Type B pancreatic cell (in vitro differentiated cells): Measurements from ENCODE around the gene FARP1. TPM values are rescaled to one million over a fixed set of nuclear protein-coding genes. Genes with fewer than 3 reads are reported as not detected.

ENCODE experiments used
- DNase-seq: peaks from one replicate; pipeline ENCODE4 v3.0.0; 2021; ENCODE audit warnings: mixed read lengths; ENCODE audit not compliant: unreplicated experiment; ENCODE audit errors: extremely low spot score
- H3K27ac Mint-ChIP-seq: 2 replicates; pipeline ENCODE4 v1.8.0; 2021; ENCODE audit warnings: mild to moderate bottlenecking, mixed read lengths
- H3K27me3 Mint-ChIP-seq: 2 replicates; pipeline ENCODE4 v1.8.0; 2021; ENCODE audit warnings: mixed read lengths
- H3K36me3 Mint-ChIP-seq: 2 replicates; pipeline ENCODE4 v1.8.0; 2021; ENCODE audit warnings: mixed read lengths
- H3K4me1 Mint-ChIP-seq: one replicate; pipeline ENCODE4 v1.8.0; 2021; ENCODE audit warnings: mixed read lengths; ENCODE audit not compliant: unreplicated experiment
- H3K4me3 Mint-ChIP-seq: 2 replicates; pipeline ENCODE4 v1.8.0; 2021; ENCODE audit warnings: mild to moderate bottlenecking, mixed read lengths
- H3K9me3 Mint-ChIP-seq: 2 replicates; pipeline ENCODE4 v1.8.0; 2021; ENCODE audit warnings: mixed read lengths
- total RNA-seq: library from RNA; stranded (reverse); gene quantifications from 2 replicates; pipeline ENCODE4 v1.2.1, GENCODE V29; 2021; ENCODE audit warnings: low replicate concordance
- TF ChIP-seq, protein P1 (sequence below): fragments of 200-600 bp; sonication (generic); conservative IDR thresholded peaks from 2 replicates; pipeline ENCODE4 v1.5.0; 2021; ENCODE audit warnings: antibody characterized with exemption, mild to moderate bottlenecking

FARP1 gene
- total RNA-seq, 1 donor from 2014 or later = 195 TPM

DNA sequence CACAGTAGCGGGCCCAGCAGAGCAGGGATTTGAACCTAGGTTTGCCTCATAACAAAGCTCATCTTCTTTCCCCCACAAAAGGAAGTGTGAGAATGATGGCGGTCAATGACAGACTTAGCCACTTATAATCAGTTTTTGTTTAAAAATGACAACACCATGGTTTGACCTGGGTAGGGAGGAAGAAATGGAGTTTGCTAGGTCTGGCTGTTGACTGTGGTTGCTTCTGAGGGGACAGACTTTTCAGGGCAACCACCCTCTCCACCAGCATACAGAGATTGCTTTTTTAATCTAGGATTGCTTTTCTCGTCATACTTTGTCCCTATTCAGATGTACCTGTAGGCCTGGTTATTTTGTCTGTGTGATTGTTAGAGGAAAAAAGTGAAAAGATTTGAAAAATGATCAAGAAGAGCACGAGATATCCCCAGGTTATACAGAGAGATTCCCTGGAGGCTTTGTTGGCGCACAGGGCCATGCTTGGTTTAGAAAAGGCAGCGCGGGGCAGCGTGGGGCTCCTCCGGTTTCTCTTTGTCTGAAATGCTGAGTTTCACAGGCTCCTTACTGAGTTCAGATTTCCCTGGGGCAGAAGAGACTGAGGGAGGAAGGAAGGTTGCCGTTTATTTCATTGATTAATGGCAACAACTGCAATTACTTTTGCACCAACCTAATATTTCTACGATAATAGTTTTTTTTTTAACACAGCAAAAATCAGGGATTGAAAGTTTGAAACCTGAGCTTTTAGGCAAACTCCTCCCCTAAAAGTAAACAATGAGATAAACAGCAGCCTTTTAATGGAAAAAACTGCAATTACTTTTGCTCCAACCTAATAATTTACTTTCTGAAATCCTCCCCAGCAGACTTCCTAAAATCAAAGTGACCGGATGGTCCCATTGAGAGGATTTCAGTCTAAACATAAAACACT is 131.2 kb downstream of the FARP1 start:
- H3K4me1 Mint-ChIP-seq = peaks cover 68% of the 10 kb centered on the region

DNA sequence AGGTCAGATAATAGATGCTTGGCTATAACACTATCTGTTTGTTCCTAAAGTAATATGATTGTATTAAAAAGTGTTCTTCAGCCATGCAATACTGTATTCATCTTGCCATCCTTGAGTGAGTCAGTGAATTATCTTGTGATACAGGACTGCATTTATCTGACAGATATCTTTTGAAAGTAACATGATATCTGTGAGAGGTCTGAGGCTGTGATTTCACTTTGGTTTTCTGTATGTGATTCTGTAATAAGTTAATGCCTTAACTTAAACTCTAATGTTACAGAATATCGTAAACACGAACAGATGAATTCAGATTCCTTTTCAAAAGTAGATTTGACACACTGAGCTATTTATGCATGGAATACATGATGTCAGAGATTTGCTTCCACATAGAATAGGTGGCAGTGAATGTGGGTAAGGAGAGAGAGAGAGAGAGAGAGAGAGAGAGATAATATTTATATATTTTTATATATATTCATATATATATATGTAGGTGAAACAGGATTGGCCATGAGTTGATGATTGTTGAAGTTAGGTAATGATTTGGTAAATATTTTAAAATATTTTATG is 132.1 kb downstream of the FARP1 start:
- Mint-ChIP-seq H3K4me3 (peak overlapping the region; percentile 72), H3K27me3 (no peaks in the 10 kb centered on the region), H3K27ac (peak overlapping the region; percentile 97), H3K9me3 (no peaks in the 10 kb centered on the region), H3K4me1 (peaks cover 63% of the 10 kb centered on the region), H3K36me3 (peaks cover 18% of the 10 kb centered on the region)
- no peak for DNase-seq
- TF ChIP-seq, protein P1, sequence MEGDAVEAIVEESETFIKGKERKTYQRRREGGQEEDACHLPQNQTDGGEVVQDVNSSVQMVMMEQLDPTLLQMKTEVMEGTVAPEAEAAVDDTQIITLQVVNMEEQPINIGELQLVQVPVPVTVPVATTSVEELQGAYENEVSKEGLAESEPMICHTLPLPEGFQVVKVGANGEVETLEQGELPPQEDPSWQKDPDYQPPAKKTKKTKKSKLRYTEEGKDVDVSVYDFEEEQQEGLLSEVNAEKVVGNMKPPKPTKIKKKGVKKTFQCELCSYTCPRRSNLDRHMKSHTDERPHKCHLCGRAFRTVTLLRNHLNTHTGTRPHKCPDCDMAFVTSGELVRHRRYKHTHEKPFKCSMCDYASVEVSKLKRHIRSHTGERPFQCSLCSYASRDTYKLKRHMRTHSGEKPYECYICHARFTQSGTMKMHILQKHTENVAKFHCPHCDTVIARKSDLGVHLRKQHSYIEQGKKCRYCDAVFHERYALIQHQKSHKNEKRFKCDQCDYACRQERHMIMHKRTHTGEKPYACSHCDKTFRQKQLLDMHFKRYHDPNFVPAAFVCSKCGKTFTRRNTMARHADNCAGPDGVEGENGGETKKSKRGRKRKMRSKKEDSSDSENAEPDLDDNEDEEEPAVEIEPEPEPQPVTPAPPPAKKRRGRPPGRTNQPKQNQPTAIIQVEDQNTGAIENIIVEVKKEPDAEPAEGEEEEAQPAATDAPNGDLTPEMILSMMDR = no peak

More for the DNA sequence above, 131.2 kb downstream of the FARP1 start:
- Mint-ChIP-seq H3K27me3 (no peaks in the 10 kb centered on the region), H3K36me3 (peaks cover 22% of the 10 kb centered on the region), H3K27ac (peak overlapping the region; percentile 97), H3K4me3 (peak overlapping the region; percentile 65), H3K9me3 (no peaks in the 10 kb centered on the region)
- no peak for DNase-seq
- TF ChIP-seq, protein P1 = no peak

DNA sequence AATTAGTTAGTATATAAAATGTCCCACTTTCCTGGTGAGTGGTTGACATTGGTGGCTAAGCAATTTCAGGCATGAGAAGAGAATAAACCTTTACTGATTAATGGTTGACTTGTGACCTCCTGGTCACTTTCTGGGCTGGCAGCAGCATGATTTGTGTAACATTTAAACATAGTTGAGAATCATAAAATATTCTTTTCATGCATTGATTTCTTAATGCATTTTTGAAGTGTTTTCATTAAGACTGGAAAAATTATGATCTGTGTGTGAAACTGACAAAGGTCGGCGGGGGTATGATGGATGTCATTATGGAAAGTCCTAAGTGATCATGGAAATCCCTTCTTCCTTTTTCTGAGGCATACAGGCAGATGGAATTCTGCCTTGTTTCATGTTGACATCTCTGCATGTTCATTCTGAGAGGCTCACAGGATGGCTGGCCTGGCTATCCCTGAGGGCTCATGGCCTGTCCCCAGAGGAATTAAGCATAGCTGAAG is 132.8 kb downstream of the FARP1 start:
- no peaks in the 10 kb centered on the region for H3K9me3 Mint-ChIP-seq
- peak overlapping the region; percentile 11 for H3K27ac Mint-ChIP-seq

DNA sequence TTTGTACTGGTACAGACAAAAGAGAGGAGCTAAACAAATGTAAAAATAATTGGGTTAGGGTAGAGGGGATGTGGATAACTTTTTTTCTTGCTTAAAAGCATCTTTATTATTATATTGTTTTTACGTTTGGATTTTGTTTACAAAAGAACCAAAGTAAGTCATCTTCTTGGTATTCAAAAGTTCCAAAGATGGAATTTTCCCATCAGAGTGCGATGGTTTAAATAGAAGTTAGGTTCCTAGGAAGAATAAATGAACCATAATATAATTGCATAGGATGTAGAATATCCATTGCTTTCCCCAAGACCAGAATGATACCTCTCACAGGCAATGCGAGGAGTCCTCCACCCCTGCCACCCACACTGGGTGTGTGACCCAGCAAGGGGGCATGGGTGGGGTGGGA is 133.6 kb downstream of the FARP1 start:
- Mint-ChIP-seq H3K27ac (peak overlapping the region; percentile 11), H3K9me3 (no peaks in the 10 kb centered on the region), H3K27me3 (no peaks in the 10 kb centered on the region), H3K4me3 (no peak overlapping the region), H3K36me3 (peaks cover 11% of the 10 kb centered on the region), H3K4me1 (peaks cover 60% of the 10 kb centered on the region)
- DNase-seq = no peak
- TF ChIP-seq, protein P1 = no peak

More for the DNA sequence above, 132.8 kb downstream of the FARP1 start:
- TF ChIP-seq, protein P1 = no peak
- peaks cover 14% of the 10 kb centered on the region for H3K36me3 Mint-ChIP-seq
- no peak for DNase-seq
- peak overlapping the region; percentile 32 for H3K4me3 Mint-ChIP-seq
- H3K4me1 Mint-ChIP-seq = peaks cover 65% of the 10 kb centered on the region
- no peaks in the 10 kb centered on the region for H3K27me3 Mint-ChIP-seq

DNA sequence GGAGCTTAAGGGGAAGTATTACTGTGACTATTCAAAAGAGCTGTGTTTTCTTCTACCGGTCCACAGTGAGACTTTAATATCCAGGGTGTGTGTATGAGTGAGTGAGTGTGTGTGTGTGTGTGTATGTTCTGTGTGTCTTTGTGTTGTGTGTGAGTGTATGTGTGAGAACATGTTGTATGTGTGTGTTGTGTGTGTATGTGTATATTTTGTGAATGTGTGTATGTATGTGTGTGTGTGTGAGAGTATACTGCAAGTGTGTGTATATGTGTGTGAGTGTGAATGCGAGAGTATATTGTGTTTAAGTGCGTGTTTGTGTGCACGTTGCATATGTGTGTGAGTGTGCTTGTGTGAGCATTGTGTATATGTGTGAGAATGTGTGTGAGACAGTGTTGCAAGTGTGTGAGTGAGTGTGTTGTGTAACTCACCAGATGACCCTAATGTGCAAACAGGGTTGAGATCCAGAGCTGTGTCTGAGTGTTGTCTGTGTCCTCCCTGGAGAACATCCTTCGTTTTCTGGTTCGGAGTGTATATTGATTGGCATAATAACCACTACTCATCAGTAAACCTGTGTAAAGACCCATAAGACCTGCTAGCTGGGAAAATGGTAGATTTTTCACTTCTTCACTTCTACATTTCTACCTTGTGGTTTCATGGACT is 135.3 kb downstream of the FARP1 start:
- Mint-ChIP-seq H3K9me3 (no peaks in the 10 kb centered on the region), H3K27ac (peak overlapping the region; percentile 9), H3K4me1 (peaks cover 47% of the 10 kb centered on the region)

More for the DNA sequence above, 135.3 kb downstream of the FARP1 start:
- TF ChIP-seq, protein P1 = no peak
- Mint-ChIP-seq H3K36me3 (no peaks in the 10 kb centered on the region), H3K4me3 (no peak overlapping the region), H3K27me3 (no peaks in the 10 kb centered on the region)
- DNase-seq = no peak
